ENCODE data around the gene WFDC1.

DNA sequence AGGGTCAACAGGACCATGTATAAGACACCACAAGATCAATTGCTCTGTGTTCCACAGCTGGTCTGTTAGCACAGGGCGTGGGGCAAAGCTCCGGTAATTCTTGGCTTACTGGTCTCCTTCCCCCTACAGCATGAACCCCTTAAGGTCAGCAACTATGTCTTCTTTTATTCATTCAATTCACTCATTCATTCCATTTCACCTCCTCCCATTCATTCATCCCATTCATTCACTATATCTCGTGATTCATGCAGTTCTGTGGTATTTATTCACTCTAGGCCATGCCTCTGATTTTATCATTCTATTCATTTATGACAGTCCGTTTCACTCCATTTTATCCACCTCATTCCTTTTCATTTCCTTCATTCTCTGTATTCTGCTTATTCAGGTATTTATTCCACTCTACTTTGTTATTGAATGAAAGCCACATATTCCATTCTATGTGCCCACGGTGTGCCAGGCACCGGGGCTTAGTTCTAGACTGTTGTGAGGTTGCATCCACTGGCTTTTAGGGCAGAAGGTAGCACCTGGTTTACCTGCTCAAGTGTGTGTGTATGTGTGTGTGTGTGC lies 19.0 kb upstream of the WFDC1 start:
- TF ChIP-seq CEBPB (IDR thresholded peaks at IDR 0.05; ENCODE audit: low read depth, low read length), result no peak
- TF ChIP-seq, protein P1, sequence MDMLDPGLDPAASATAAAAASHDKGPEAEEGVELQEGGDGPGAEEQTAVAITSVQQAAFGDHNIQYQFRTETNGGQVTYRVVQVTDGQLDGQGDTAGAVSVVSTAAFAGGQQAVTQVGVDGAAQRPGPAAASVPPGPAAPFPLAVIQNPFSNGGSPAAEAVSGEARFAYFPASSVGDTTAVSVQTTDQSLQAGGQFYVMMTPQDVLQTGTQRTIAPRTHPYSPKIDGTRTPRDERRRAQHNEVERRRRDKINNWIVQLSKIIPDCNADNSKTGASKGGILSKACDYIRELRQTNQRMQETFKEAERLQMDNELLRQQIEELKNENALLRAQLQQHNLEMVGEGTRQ (IDR thresholded peaks at IDR 0.05; ENCODE audit: low read depth, low read length), result no peak
- TF ChIP-seq CTCF (conservative IDR thresholded peaks at IDR 0.05; ENCODE audit: low read depth, low read length), result no peak
- no peak for TF ChIP-seq RAD21 (IDR thresholded peaks at IDR 0.05; ENCODE audit: low read length)
- no peak for TF ChIP-seq POLR2A (IDR thresholded peaks at IDR 0.05; ENCODE audit: low read depth, low read length)
- TF ChIP-seq FOS (IDR thresholded peaks at IDR 0.05; ENCODE audit: low read depth, low read length), result no peak
- TF ChIP-seq RCOR1 (IDR thresholded peaks at IDR 0.05; ENCODE audit: insufficient replicate concordance, low read length), result no peak
- no peak for TF ChIP-seq RFX5 (IDR thresholded peaks at IDR 0.05; ENCODE audit: low read depth, low read length)
- TF ChIP-seq SMC3 (IDR thresholded peaks at IDR 0.05; ENCODE audit: low read depth, low read length), result no peak
- TF ChIP-seq ELK1 (IDR thresholded peaks at IDR 0.05; ENCODE audit: borderline replicate concordance, low read depth, low read length), result no peak
- no peak for TF ChIP-seq MXI1 (IDR thresholded peaks at IDR 0.05; ENCODE audit: borderline replicate concordance, low read depth, low read length)

All from IMR-90 (cell line).